Activated naive CD4-positive, alpha-beta T cell treated with anti-CD3 and anti-CD28 coated beads for 36 hours (primary cell): Measurements from ENCODE around the gene SMC5. TPM values are rescaled to one million over a fixed set of nuclear protein-coding genes. Genes with fewer than 3 reads are reported as not detected.
"Not testable (repeated sequence)": the region's sequence is repeated elsewhere in the genome, so short reads cannot be mapped to it uniquely, and the experiment has no call there.

Experiments
- CTCF ChIA-PET: fragments of 350-600 bp; sonication (Branson Sonifier 250); formaldehyde crosslinking; loops from one replicate; lab custom pipeline; 2021; ENCODE audit warnings: antibody characterized with exemption; lab: Charles Lee
- DNase-seq: peaks from one replicate; pipeline ENCODE4 v3.0.0-alpha.2; 2020
- H3K27ac Mint-ChIP-seq: one replicate; pipeline ENCODE4 v1.8.0; 2021; ENCODE audit warnings: mild to moderate bottlenecking, mixed read lengths
- H3K27me3 Mint-ChIP-seq: one replicate; pipeline ENCODE4 v1.8.0; 2021; ENCODE audit warnings: low read depth, mixed read lengths
- H3K36me3 Mint-ChIP-seq: one replicate; pipeline ENCODE4 v1.8.0; 2021; ENCODE audit warnings: low read depth, mixed read lengths
- H3K4me1 Mint-ChIP-seq: one replicate; pipeline ENCODE4 v1.8.0; 2021; ENCODE audit warnings: low read depth, mixed read lengths
- H3K4me3 Mint-ChIP-seq: one replicate; pipeline ENCODE4 v1.8.0; 2021; ENCODE audit warnings: mild to moderate bottlenecking, moderate library complexity, mixed read lengths
- H3K9me3 Mint-ChIP-seq: one replicate; pipeline ENCODE4 v1.8.0; 2021; ENCODE audit warnings: mixed read lengths
- intact Hi-C: fragments of 100-400 bp; cut with micrococcal nuclease; formaldehyde crosslinking; loops from one replicate; pipeline ENCODE4 v1.15.1; 2023
- total RNA-seq, 2 experiments: library from RNA; stranded (reverse); gene quantifications; one replicate each; pipeline ENCODE4 v1.2.3, GENCODE V29; 2021

SMC5 gene
- total RNA-seq, 2 experiments from 2014 or later, result 30.4 to 31.2 TPM

- intact Hi-C loops, result loop anchor here (1.0 kb wide), 2 partner anchors 8 to 12 kb away; no protein-coding TSS in a partner anchor
- Mint-ChIP-seq H3K4me1 (peaks cover 78% of the 10 kb centered on the region), H3K36me3 (peaks cover 2% of the 10 kb centered on the region), H3K4me3 (peak overlapping the region; percentile 35), H3K27ac (peak overlapping the region; percentile 68), H3K9me3 (no peaks in the 10 kb centered on the region), H3K27me3 (no peaks in the 10 kb centered on the region)
- DNase-seq, result no peak
- CTCF ChIA-PET, result interaction anchor here (0.7 to 1.6 kb wide), 2 partner anchors 58 to 104 kb away, joined by 3 to 6 read pairs; no protein-coding TSS in a partner anchor
Observed at GRCh38 chr9:70398145-70398556, 139.4 kb downstream of the SMC5 start.

- Mint-ChIP-seq H3K27me3 (no peaks in the 10 kb centered on the region), H3K4me3 (peak overlapping the region; percentile 36)
Observed at GRCh38 chr9:70399141-70399540, 140.4 kb downstream of the SMC5 start.

GRCh38 chr9:70400107-70400892, 141.5 kb downstream of the SMC5 start:
- Mint-ChIP-seq H3K36me3 (peaks cover 4% of the 10 kb centered on the region), H3K27me3 (no peaks in the 10 kb centered on the region), H3K4me1 (peaks cover 79% of the 10 kb centered on the region), H3K27ac (peak overlapping the region; percentile 75), H3K9me3 (no peaks in the 10 kb centered on the region), H3K4me3 (no peak overlapping the region)
- intact Hi-C loops, result loop anchor here (10.0 kb wide), 1 partner anchor 575 kb away; the partner anchor contains the start of gene CFAP95
- no peak for DNase-seq
- CTCF ChIA-PET, result interaction anchor here (2.2 kb wide), 1 partner anchor 202 kb away, joined by 11 read pairs; no protein-coding TSS in a partner anchor

More at GRCh38 chr9:70399141-70399540, 140.4 kb downstream of the SMC5 start:
- intact Hi-C loops, result no loop called here
- Mint-ChIP-seq H3K4me1 (peaks cover 79% of the 10 kb centered on the region), H3K9me3 (no peaks in the 10 kb centered on the region), H3K36me3 (peaks cover 2% of the 10 kb centered on the region), H3K27ac (peak overlapping the region; percentile 68)
- no peak for DNase-seq
- CTCF ChIA-PET, result interaction anchor here (0.6 to 2.2 kb wide), 3 partner anchors 15 to 203 kb away, joined by 3 to 11 read pairs (median 6); partner anchors contain the start of gene KLF9

DNA sequence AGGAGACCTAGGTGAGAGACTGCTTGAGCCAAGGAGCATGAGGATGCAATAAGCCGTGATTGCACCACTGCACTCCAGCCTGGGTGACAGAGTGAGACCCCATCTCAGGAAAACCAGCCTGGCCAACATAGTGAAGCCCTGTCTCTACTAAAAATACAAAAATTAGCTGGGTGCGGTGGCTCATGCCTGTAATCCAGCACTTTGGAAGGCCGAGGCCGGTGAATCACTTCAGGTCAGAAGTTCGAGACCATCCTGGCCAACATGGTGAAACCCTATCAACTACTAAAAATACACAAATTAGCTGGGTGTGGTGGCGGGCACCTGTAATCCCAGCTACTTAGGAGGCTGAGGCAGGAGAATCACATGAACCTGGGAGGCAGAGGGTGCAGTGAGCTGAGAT, 142.5 kb downstream of the SMC5 start:
- H3K36me3 Mint-ChIP-seq, H3K9me3 Mint-ChIP-seq, H3K27ac Mint-ChIP-seq, H3K27me3 Mint-ChIP-seq, DNase-seq, H3K4me3 Mint-ChIP-seq: not testable (repeated sequence)
- peaks cover 84% of the 10 kb centered on the region for H3K4me1 Mint-ChIP-seq
- intact Hi-C loops, result loop anchor here (10.0 kb wide), 1 partner anchor 576 kb away; the partner anchor contains the start of gene CFAP95
- CTCF ChIA-PET, result interaction anchor here (1.0 kb wide), 1 partner anchor 11 kb away, joined by 3 read pairs; no protein-coding TSS in a partner anchor

DNA sequence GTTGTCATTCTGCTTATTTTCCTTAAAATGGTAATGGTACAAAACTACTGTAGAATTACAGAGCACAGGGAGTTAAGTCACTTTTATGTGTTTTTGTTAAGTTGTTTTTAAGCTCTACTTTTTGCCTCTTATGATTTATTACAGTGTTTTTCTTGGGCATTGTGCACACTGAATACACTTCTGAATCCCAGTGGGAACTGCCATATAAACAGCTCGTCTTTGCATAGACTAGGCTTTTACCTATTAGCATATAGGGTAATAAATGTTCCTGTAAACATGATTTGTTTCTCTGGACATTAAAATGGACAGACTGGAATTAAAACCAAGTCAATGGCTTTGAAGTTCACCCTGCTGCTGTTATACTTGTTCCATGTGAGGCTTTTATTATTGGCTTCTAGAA, 143.4 kb downstream of the SMC5 start:
- Mint-ChIP-seq H3K4me1 (peaks cover 87% of the 10 kb centered on the region), H3K27ac (no peak overlapping the region), H3K9me3 (no peaks in the 10 kb centered on the region), H3K27me3 (no peaks in the 10 kb centered on the region), H3K36me3 (peaks cover 6% of the 10 kb centered on the region), H3K4me3 (no peak overlapping the region)
- CTCF ChIA-PET, result interaction anchor here (0.6 to 5.0 kb wide), 2 partner anchors 8 to 1460 kb away, joined by 3 to 21 read pairs; no protein-coding TSS in a partner anchor
- intact Hi-C loops, result loop anchor here (10.0 kb wide), 1 partner anchor 577 kb away; the partner anchor contains the start of gene CFAP95
- no peak for DNase-seq

GRCh38 chr9:70403166-70403565, 144.4 kb downstream of the SMC5 start:
- Mint-ChIP-seq H3K27me3 (no peaks in the 10 kb centered on the region), H3K36me3 (peaks cover 8% of the 10 kb centered on the region), H3K4me1 (peaks cover 86% of the 10 kb centered on the region), H3K4me3 (no peak overlapping the region), H3K9me3 (no peaks in the 10 kb centered on the region), H3K27ac (peak overlapping the region; percentile 19)
- intact Hi-C loops, result loop anchor here (10.0 kb wide), 1 partner anchor 578 kb away; the partner anchor contains the start of gene CFAP95
- CTCF ChIA-PET, result interaction anchor here (2.8 to 5.0 kb wide), 2 partner anchors 9 to 199 kb away, joined by 10 to 21 read pairs; no protein-coding TSS in a partner anchor
- no peak for DNase-seq

GRCh38 chr9:70403618-70404025, 144.8 kb downstream of the SMC5 start:
- Mint-ChIP-seq H3K27ac (peak overlapping the region; percentile 42), H3K36me3 (peaks cover 12% of the 10 kb centered on the region), H3K4me3 (no peak overlapping the region), H3K27me3 (no peaks in the 10 kb centered on the region), H3K9me3 (no peaks in the 10 kb centered on the region), H3K4me1 (peaks cover 86% of the 10 kb centered on the region)
- CTCF ChIA-PET, result interaction anchor here (0.7 to 5.0 kb wide), 4 partner anchors 10 to 199 kb away, joined by 3 to 21 read pairs (median 8); partner anchors contain the start of gene KLF9
- DNase-seq, result no peak
- intact Hi-C loops, result loop anchor here (10.0 kb wide), 1 partner anchor 579 kb away; the partner anchor contains the start of gene CFAP95

DNA sequence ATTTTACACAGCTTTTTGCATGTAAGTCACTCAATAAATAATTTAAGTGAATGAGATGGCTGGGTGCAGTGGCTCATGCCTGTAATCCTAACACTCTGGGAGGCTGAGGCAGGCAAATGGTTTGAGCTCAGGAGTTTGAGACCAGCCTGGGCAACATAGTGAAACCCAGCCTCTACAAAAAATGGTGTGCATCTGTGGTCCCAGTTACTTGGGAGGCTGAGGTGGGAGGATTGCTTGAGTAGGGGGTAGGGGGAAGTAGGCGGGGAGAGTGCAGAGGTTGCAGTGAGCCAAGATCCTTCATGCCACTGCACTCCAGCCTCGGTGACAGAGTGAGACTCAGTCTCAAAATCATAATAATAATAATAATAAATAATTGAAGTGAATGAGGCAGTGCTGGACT, 145.5 kb downstream of the SMC5 start:
- CTCF ChIA-PET, result interaction anchor here (0.7 to 5.0 kb wide), 6 partner anchors 10 to 198 kb away, joined by 3 to 21 read pairs (median 6); partner anchors contain the start of gene KLF9
- intact Hi-C loops, result loop anchor here (10.0 kb wide), 1 partner anchor 579 kb away; the partner anchor contains the start of gene CFAP95
- peaks cover 82% of the 10 kb centered on the region for H3K4me1 Mint-ChIP-seq
- peaks cover 12% of the 10 kb centered on the region for H3K36me3 Mint-ChIP-seq
- H3K4me3 Mint-ChIP-seq, result peak overlapping the region; percentile 32
- H3K9me3 Mint-ChIP-seq, result no peaks in the 10 kb centered on the region
- no peak for DNase-seq
- peak overlapping the region; percentile 84 for H3K27ac Mint-ChIP-seq
- H3K27me3 Mint-ChIP-seq, result no peaks in the 10 kb centered on the region

Other genes with a start within 250 kb of the SMC5 start
- not detected for gene MAMDC2, start 215.1 kb upstream of the SMC5 start, total RNA-seq
- 10 to 100 TPM; 44.2 to 45.0 TPM for gene KLF9, start 155.7 kb downstream of the SMC5 start, total RNA-seq